Forelimb muscle (tissue), 1 donor: ENCODE results near the gene NIM1K. TPM values are rescaled to one million over a fixed set of nuclear protein-coding genes. Genes with fewer than 3 reads are reported as not detected.
"Not testable (repeated sequence)": the region's sequence is repeated elsewhere in the genome, so short reads cannot be mapped to it uniquely, and the experiment has no call there.

Experiments used
- DNase-seq: peaks from one replicate; pipeline ENCODE4 v3.0.0-alpha.2; 2013; ENCODE audit warnings: low read depth
- polyA plus RNA-seq: library from polyadenylated mRNA; unstranded; fragments of 120-200 nt; gene quantifications from one replicate; pipeline ENCODE4 v1.2.1, GENCODE V29; 2013; ENCODE audit not compliant: insufficient read length

NIM1K gene
- polyA plus RNA-seq, 1 donor = 0.42 TPM

- DNase-seq = no peak
These were observed 38.7 kb downstream of the NIM1K start for GRCh38 chr5:43230707-43231106.

- DNase-seq = no peak
These were observed 40.0 kb downstream of the NIM1K start for GRCh38 chr5:43231977-43232376.

GRCh38 chr5:43232943-43233833 is 41.2 kb downstream of the NIM1K start:
- no peak for DNase-seq

GRCh38 chr5:43233946-43234345 is 41.9 kb downstream of the NIM1K start:
- DNase-seq = no peak

GRCh38 chr5:43236653-43237355 is 44.8 kb downstream of the NIM1K start:
- no peak for DNase-seq

- DNase-seq = no peak
These were observed 50.2 kb downstream of the NIM1K start for GRCh38 chr5:43242196-43242595.

- no peak for DNase-seq
These were observed 51.2 kb downstream of the NIM1K start for GRCh38 chr5:43243270-43243669.

- DNase-seq = no peak
These were observed 53.0 kb downstream of the NIM1K start for GRCh38 chr5:43244823-43245565.

- no peak for DNase-seq
These were observed 53.8 kb downstream of the NIM1K start for GRCh38 chr5:43245724-43246385.

- no peak for DNase-seq
These were observed 59.7 kb downstream of the NIM1K start for GRCh38 chr5:43251754-43252153.

- no peak for DNase-seq
These were observed 63.7 kb downstream of the NIM1K start for GRCh38 chr5:43255704-43256103.

- DNase-seq = no peak
These were observed 64.4 kb downstream of the NIM1K start for GRCh38 chr5:43256261-43256966.

- DNase-seq = no peak
These were observed 66.1 kb downstream of the NIM1K start for GRCh38 chr5:43258116-43258515.

GRCh38 chr5:43262269-43262668 is 70.2 kb downstream of the NIM1K start:
- DNase-seq = not testable (repeated sequence)

GRCh38 chr5:43268188-43268820 is 76.3 kb downstream of the NIM1K start:
- DNase-seq = no peak

GRCh38 chr5:43270645-43271044 is 78.6 kb downstream of the NIM1K start:
- DNase-seq = no peak

GRCh38 chr5:43273552-43273951 is 81.5 kb downstream of the NIM1K start:
- DNase-seq = no peak

GRCh38 chr5:43274435-43275114 is 82.5 kb downstream of the NIM1K start:
- no peak for DNase-seq

- DNase-seq = no peak
These were observed 83.4 kb downstream of the NIM1K start for GRCh38 chr5:43275391-43275790.
